Measurements from ENCODE around the gene ZNF263.

The ZNF263 gene

DNA sequence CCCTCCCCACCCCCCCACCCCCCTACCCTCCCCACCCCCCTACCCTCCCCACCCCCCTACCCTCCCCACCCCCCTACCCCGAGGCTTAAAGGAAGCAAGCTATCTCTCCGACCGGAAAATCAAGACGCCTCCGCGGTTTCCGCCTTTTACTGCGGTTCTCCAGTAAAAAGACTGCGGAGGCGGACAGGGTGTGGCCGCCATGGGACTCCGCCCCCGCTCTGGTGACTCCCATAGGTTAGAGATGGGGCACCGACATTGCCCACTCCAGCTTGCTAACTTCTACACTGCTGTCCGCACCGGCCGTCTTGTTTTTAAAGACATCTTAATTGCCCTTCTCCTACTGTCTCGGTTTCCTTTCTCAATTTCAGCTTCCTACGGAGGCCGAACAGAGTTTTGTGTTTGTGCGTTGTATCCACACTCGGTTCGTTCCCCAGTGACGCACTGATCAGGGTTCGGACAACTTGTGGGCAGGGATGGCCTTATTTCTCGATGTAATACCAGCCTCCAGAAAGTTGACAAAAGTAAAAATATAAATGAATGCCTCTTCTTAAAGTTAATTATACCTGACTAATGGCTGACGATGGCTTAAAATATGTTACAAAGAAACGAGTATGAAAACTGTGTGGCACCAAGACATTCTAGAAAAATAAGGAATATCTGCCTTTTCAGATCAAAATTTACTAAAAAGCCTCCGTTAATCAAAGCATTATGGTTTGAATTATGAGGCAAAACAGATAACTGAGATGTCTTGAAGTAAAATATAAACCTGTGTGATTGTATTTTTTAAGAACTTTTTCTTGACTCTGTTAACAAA, 47.2 kb upstream of the ZNF263 start:
- no peak overlapping the region for H3K27ac ChIP-seq (ENCODE audit: low read length)
- H3K4me3 ChIP-seq (ENCODE audit: low read depth in 1 of 2, low read length in 2 of 2) = no peak overlapping the region
- H3K9me3 ChIP-seq (ENCODE audit: insufficient read depth, low read length, severe bottlenecking) = no peaks in the 10 kb centered on the region
- no peak overlapping the region for H2AFZ ChIP-seq (ENCODE audit: low read depth, low read length)
- H3K79me2 ChIP-seq (ENCODE audit: insufficient read depth, low read length) = peaks cover 35% of the 10 kb centered on the region
- DNase-seq (no peak), ATAC-seq (ENCODE audit: insufficient read depth, low read depth) (no peak)
- no peak overlapping the region for H3K9ac ChIP-seq (ENCODE audit: low read depth, low read length)
- peaks cover 35% of the 10 kb centered on the region for H3K36me3 ChIP-seq (ENCODE audit: insufficient read depth, low read length)
- peaks cover 9% of the 10 kb centered on the region; the same call in 1 of the 2 replicates for H4K20me1 ChIP-seq (ENCODE audit: insufficient read depth, low read length)
- no peaks in the 10 kb centered on the region for H3K27me3 ChIP-seq (ENCODE audit: insufficient read depth, low read length, poor library complexity)
- H3K4me1 ChIP-seq (ENCODE audit: insufficient read depth, low read length) = peaks cover 25% of the 10 kb centered on the region
- no peak for TF ChIP-seq EZH2 (IDR thresholded peaks at IDR 0.05; ENCODE audit: borderline replicate concordance, low read depth, low read length, severe bottlenecking)
- TF ChIP-seq, protein P1, sequence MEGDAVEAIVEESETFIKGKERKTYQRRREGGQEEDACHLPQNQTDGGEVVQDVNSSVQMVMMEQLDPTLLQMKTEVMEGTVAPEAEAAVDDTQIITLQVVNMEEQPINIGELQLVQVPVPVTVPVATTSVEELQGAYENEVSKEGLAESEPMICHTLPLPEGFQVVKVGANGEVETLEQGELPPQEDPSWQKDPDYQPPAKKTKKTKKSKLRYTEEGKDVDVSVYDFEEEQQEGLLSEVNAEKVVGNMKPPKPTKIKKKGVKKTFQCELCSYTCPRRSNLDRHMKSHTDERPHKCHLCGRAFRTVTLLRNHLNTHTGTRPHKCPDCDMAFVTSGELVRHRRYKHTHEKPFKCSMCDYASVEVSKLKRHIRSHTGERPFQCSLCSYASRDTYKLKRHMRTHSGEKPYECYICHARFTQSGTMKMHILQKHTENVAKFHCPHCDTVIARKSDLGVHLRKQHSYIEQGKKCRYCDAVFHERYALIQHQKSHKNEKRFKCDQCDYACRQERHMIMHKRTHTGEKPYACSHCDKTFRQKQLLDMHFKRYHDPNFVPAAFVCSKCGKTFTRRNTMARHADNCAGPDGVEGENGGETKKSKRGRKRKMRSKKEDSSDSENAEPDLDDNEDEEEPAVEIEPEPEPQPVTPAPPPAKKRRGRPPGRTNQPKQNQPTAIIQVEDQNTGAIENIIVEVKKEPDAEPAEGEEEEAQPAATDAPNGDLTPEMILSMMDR (IDR thresholded peaks at IDR 0.05; ENCODE audit: borderline replicate concordance, extremely low read depth, low read length, poor library complexity, severe bottlenecking) = no peak
- H3K4me2 ChIP-seq (ENCODE audit: insufficient read depth, low read length) = no peak overlapping the region

DNA sequence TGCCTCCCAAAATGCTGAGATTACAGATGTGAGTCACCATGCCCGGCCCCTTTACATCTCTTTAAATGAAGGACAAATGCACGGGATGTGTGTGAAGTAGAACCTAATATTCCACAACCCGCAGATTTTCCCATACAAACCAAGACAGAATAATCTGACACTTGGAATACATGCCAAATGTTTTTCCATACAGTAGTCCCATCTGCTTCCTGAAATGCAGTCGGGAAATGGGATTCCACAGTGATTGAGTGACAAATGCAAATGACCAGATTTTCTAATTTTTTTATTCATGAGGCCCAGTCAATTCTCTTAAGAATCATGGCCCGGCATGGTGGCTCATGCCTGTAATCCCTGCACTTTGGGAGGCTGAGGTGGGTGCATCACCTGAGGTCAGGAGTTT, 41.5 kb upstream of the ZNF263 start:
- H3K27me3 ChIP-seq (ENCODE audit: insufficient read depth, low read length, poor library complexity) = no peaks in the 10 kb centered on the region
- no peak for DNase-seq
- H3K27ac ChIP-seq (ENCODE audit: low read length) = no peak overlapping the region
- H3K9ac ChIP-seq (ENCODE audit: low read depth, low read length) = no peak overlapping the region
- no peaks in the 10 kb centered on the region for H4K20me1 ChIP-seq (ENCODE audit: insufficient read depth, low read length)
- H3K4me1 ChIP-seq (ENCODE audit: insufficient read depth, low read length) = no peaks in the 10 kb centered on the region
- H3K36me3 ChIP-seq (ENCODE audit: insufficient read depth, low read length) = no peaks in the 10 kb centered on the region
- no peak for ATAC-seq (ENCODE audit: insufficient read depth, low read depth)
- no peak overlapping the region for H3K4me2 ChIP-seq (ENCODE audit: insufficient read depth, low read length)
- H3K4me3 ChIP-seq (ENCODE audit: low read depth in 1 of 2, low read length in 2 of 2) = no peak overlapping the region
- H3K79me2 ChIP-seq (ENCODE audit: insufficient read depth, low read length) = no peaks in the 10 kb centered on the region
- TF ChIP-seq, protein P1 (IDR thresholded peaks at IDR 0.05; ENCODE audit: borderline replicate concordance, extremely low read depth, low read length, poor library complexity, severe bottlenecking) = no peak
- no peak for TF ChIP-seq EZH2 (IDR thresholded peaks at IDR 0.05; ENCODE audit: borderline replicate concordance, low read depth, low read length, severe bottlenecking)
- no peaks in the 10 kb centered on the region for H3K9me3 ChIP-seq (ENCODE audit: insufficient read depth, low read length, severe bottlenecking)
- H2AFZ ChIP-seq (ENCODE audit: low read depth, low read length) = no peak overlapping the region

DNA sequence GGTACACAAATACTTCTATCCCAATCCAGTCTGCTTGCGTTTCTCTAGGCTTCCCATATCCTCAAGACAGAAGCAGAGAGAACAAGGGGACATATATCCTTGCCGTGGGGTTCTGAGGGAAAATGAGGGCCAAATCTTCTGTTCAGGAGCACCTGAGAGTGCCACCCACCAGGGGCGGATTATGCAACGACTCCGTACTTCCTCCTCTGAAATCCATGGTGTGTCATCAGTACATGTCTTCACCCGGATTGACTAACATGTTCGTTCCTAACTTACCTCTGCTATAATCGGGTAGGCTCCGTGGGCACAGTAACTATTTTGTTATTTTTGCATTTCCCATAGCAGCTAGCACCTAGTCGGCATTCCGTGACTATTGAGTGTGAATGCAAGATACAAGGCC, 40.6 kb upstream of the ZNF263 start:
- no peaks in the 10 kb centered on the region for H3K9me3 ChIP-seq (ENCODE audit: insufficient read depth, low read length, severe bottlenecking)
- no peak overlapping the region for H3K4me3 ChIP-seq (ENCODE audit: low read depth in 1 of 2, low read length in 2 of 2)
- no peaks in the 10 kb centered on the region for H3K27me3 ChIP-seq (ENCODE audit: insufficient read depth, low read length, poor library complexity)
- no peak overlapping the region for H3K4me2 ChIP-seq (ENCODE audit: insufficient read depth, low read length)
- no peaks in the 10 kb centered on the region for H3K79me2 ChIP-seq (ENCODE audit: insufficient read depth, low read length)
- H3K36me3 ChIP-seq (ENCODE audit: insufficient read depth, low read length) = no peaks in the 10 kb centered on the region
- no peaks in the 10 kb centered on the region for H3K4me1 ChIP-seq (ENCODE audit: insufficient read depth, low read length)
- DNase-seq (no peak), ATAC-seq (ENCODE audit: insufficient read depth, low read depth) (no peak)
- H4K20me1 ChIP-seq (ENCODE audit: insufficient read depth, low read length) = no peaks in the 10 kb centered on the region
- H3K27ac ChIP-seq (ENCODE audit: low read length) = no peak overlapping the region
- no peak overlapping the region for H2AFZ ChIP-seq (ENCODE audit: low read depth, low read length)
- H3K9ac ChIP-seq (ENCODE audit: low read depth, low read length) = no peak overlapping the region
- TF ChIP-seq EZH2 (IDR thresholded peaks at IDR 0.05; ENCODE audit: borderline replicate concordance, low read depth, low read length, severe bottlenecking) = no peak
- TF ChIP-seq, protein P1 (IDR thresholded peaks at IDR 0.05; ENCODE audit: borderline replicate concordance, extremely low read depth, low read length, poor library complexity, severe bottlenecking) = no peak
